Measurements from ENCODE around the gene MSH6.
"Not testable (repeated sequence)": the region's sequence is repeated elsewhere in the genome, so short reads cannot be mapped to it uniquely, and the experiment has no call there.

The MSH6 gene

GRCh38 chr2:47843407-47843806, 60.5 kb downstream of the MSH6 start:
- H3K27ac ChIP-seq = no peak overlapping the region
- TF ChIP-seq CTCF (conservative IDR thresholded peaks at IDR 0.05) = no peak

- no peak for TF ChIP-seq CTCF (conservative IDR thresholded peaks at IDR 0.05)
- no peak overlapping the region for H3K27ac ChIP-seq
Measured at GRCh38 chr2:47844162-47844561, 61.2 kb downstream of the MSH6 start.

GRCh38 chr2:47849368-47849767, 66.4 kb downstream of the MSH6 start:
- no peak for TF ChIP-seq CTCF (conservative IDR thresholded peaks at IDR 0.05)
- no peak overlapping the region for H3K27ac ChIP-seq

- no peak overlapping the region for H3K27ac ChIP-seq
- TF ChIP-seq CTCF (conservative IDR thresholded peaks at IDR 0.05) = no peak
Measured at GRCh38 chr2:47850198-47850597, 67.3 kb downstream of the MSH6 start.

GRCh38 chr2:47853067-47853777, 70.3 kb downstream of the MSH6 start:
- not testable (repeated sequence) for H3K27ac ChIP-seq

All from VCaP (cell line).